ENCODE data around the gene PRDM16. TPM values are rescaled to one million over a fixed set of nuclear protein-coding genes. Genes with fewer than 3 reads are reported as not detected.

The PRDM16 gene
- total RNA-seq, 1 experiment from 2014 or later = 22.3 TPM

- POLR2A ChIA-PET = no interaction called here
- BruUV-seq (replicated peaks) = no TSS peak
- H3K4me1 ChIP-seq (ENCODE audit: control insufficient read depth, insufficient read depth, low read length) = peaks cover 55% of the 10 kb centered on the region
Measured at GRCh38 chr1:3074297-3074741, 5.3 kb downstream of the PRDM16 start.

GRCh38 chr1:3074800-3075199 lies 5.8 kb downstream of the PRDM16 start:
- in situ Hi-C loops (cut with HindIII; ENCODE audit: low pct_unique_long_range_greater_than_20kb, low sequenced_read_pairs) = no loop called here
- Histone ChIP-seq H3K9me3 (ENCODE audit: control insufficient read depth, insufficient read depth, low read depth, low read length) (no peaks in the 10 kb centered on the region), H3K36me3 (ENCODE audit: control insufficient read depth, insufficient read depth, low read length) (no peaks in the 10 kb centered on the region; the same call in 1 of the 2 replicates), H3K27ac (ENCODE audit: low read length) (peak overlapping the region; percentile 97), H3K4me1 (ENCODE audit: control insufficient read depth, insufficient read depth, low read length) (peaks cover 55% of the 10 kb centered on the region), H3K4me3 (ENCODE audit: low read depth in 2 of 2, low read length in 2 of 2) (no peak overlapping the region), H3K27me3 (ENCODE audit: control insufficient read depth, insufficient read depth, low read length) (no peaks in the 10 kb centered on the region)
- DNase-seq (ENCODE audit: low read depth, low spot score) (no peak), ATAC-seq (no peak)
- intact Hi-C loops (cut with micrococcal nuclease; ENCODE audit: unreplicated experiment) = no loop called here
- POLR2A ChIA-PET = no interaction called here
- CTCF ChIA-PET = no interaction called here
- BruUV-seq (replicated peaks) = no TSS peak
- no peak for TF ChIP-seq SIN3A (IDR thresholded peaks at IDR 0.05; ENCODE audit: borderline replicate concordance, insufficient read depth, low read depth, low read length)
- TF ChIP-seq REST (IDR thresholded peaks at IDR 0.05; ENCODE audit: insufficient read depth in 1 of 2, low read depth in 2 of 2, low read length in 1 of 2) = no peak
- no peak for TF ChIP-seq CTCF (IDR thresholded peaks at IDR 0.05)
- TF ChIP-seq POLR2AphosphoS5 (IDR thresholded peaks at IDR 0.05; ENCODE audit: low read depth, low read length) = no peak
- TF ChIP-seq TCF7L2 (IDR thresholded peaks at IDR 0.05; ENCODE audit: low read depth, low read length) = no peak

More at GRCh38 chr1:3074297-3074741, 5.3 kb downstream of the PRDM16 start:
- no peak for ATAC-seq
- Histone ChIP-seq H3K27me3 (ENCODE audit: control insufficient read depth, insufficient read depth, low read length) (no peaks in the 10 kb centered on the region), H3K4me3 (ENCODE audit: low read depth in 2 of 2, low read length in 2 of 2) (peak overlapping the region in 1 of 2 experiments; percentile 48; a peak in 1 of 4 replicates), H3K27ac (ENCODE audit: low read length) (peak overlapping the region; percentile 97), H3K9me3 (ENCODE audit: control insufficient read depth, insufficient read depth, low read depth, low read length) (no peaks in the 10 kb centered on the region), H3K36me3 (ENCODE audit: control insufficient read depth, insufficient read depth, low read length) (no peaks in the 10 kb centered on the region; the same call in 1 of the 2 replicates)
- intact Hi-C loops (cut with micrococcal nuclease; ENCODE audit: unreplicated experiment) = no loop called here
- DNase-seq (ENCODE audit: low read depth, low spot score) = no peak
- in situ Hi-C loops (cut with HindIII; ENCODE audit: low pct_unique_long_range_greater_than_20kb, low sequenced_read_pairs) = no loop called here
- CTCF ChIA-PET = no interaction called here
- no peak for TF ChIP-seq POLR2AphosphoS5 (IDR thresholded peaks at IDR 0.05; ENCODE audit: low read depth, low read length)
- no peak for TF ChIP-seq SIN3A (IDR thresholded peaks at IDR 0.05; ENCODE audit: borderline replicate concordance, insufficient read depth, low read depth, low read length)
- no peak for TF ChIP-seq TCF7L2 (IDR thresholded peaks at IDR 0.05; ENCODE audit: low read depth, low read length)
- no peak for TF ChIP-seq REST (IDR thresholded peaks at IDR 0.05; ENCODE audit: insufficient read depth in 1 of 2, low read depth in 2 of 2, low read length in 1 of 2)
- no peak for TF ChIP-seq CTCF (IDR thresholded peaks at IDR 0.05)
